Type B pancreatic cell (in vitro differentiated cells): ENCODE measurements around the gene SGMS1. TPM values are rescaled to one million over a fixed set of nuclear protein-coding genes. Genes with fewer than 3 reads are reported as not detected.

Experiments
- DNase-seq: peaks from one replicate; pipeline ENCODE4 v3.0.0; 2021; ENCODE audit warnings: mixed read lengths; ENCODE audit not compliant: unreplicated experiment; ENCODE audit errors: extremely low spot score
- H3K27ac Mint-ChIP-seq: 2 replicates; pipeline ENCODE4 v1.8.0; 2021; ENCODE audit warnings: mild to moderate bottlenecking, mixed read lengths
- H3K27me3 Mint-ChIP-seq: 2 replicates; pipeline ENCODE4 v1.8.0; 2021; ENCODE audit warnings: mixed read lengths
- H3K36me3 Mint-ChIP-seq: 2 replicates; pipeline ENCODE4 v1.8.0; 2021; ENCODE audit warnings: mixed read lengths
- H3K4me1 Mint-ChIP-seq: one replicate; pipeline ENCODE4 v1.8.0; 2021; ENCODE audit warnings: mixed read lengths; ENCODE audit not compliant: unreplicated experiment
- H3K4me3 Mint-ChIP-seq: 2 replicates; pipeline ENCODE4 v1.8.0; 2021; ENCODE audit warnings: mild to moderate bottlenecking, mixed read lengths
- H3K9me3 Mint-ChIP-seq: 2 replicates; pipeline ENCODE4 v1.8.0; 2021; ENCODE audit warnings: mixed read lengths
- CTCF ChIP-seq: fragments of 200-600 bp; sonication (generic); conservative IDR thresholded peaks from 2 replicates; pipeline ENCODE4 v1.5.0; 2021; ENCODE audit warnings: antibody characterized with exemption, mild to moderate bottlenecking
- total RNA-seq: library from RNA; stranded (reverse); gene quantifications from 2 replicates; pipeline ENCODE4 v1.2.1, GENCODE V29; 2021; ENCODE audit warnings: low replicate concordance

Gene SGMS1
- total RNA-seq, 1 donor from 2014 or later: 15.1 TPM

GRCh38 chr10:50545846-50546245 lies 77.9 kb downstream of the SGMS1 start:
- no peak for TF ChIP-seq CTCF
- Mint-ChIP-seq H3K27ac (no peak overlapping the region), H3K36me3 (peaks cover 4% of the 10 kb centered on the region), H3K27me3 (no peaks in the 10 kb centered on the region), H3K9me3 (no peaks in the 10 kb centered on the region), H3K4me3 (no peak overlapping the region), H3K4me1 (peaks cover 5% of the 10 kb centered on the region)
- DNase-seq: no peak

- no peak for DNase-seq
- no peaks in the 10 kb centered on the region for H3K4me1 Mint-ChIP-seq
- H3K27me3 Mint-ChIP-seq: no peaks in the 10 kb centered on the region
- H3K4me3 Mint-ChIP-seq: no peak overlapping the region
- H3K9me3 Mint-ChIP-seq: no peaks in the 10 kb centered on the region
- H3K27ac Mint-ChIP-seq: no peak overlapping the region
- H3K36me3 Mint-ChIP-seq: peaks cover 4% of the 10 kb centered on the region
- no peak for TF ChIP-seq CTCF
Observed at GRCh38 chr10:50544857-50545429, 78.8 kb downstream of the SGMS1 start.

GRCh38 chr10:50544095-50544856 lies 79.5 kb downstream of the SGMS1 start:
- TF ChIP-seq CTCF: no peak
- no peaks in the 10 kb centered on the region for H3K27me3 Mint-ChIP-seq
- peaks cover 4% of the 10 kb centered on the region for H3K36me3 Mint-ChIP-seq
- no peaks in the 10 kb centered on the region for H3K4me1 Mint-ChIP-seq
- H3K4me3 Mint-ChIP-seq: no peak overlapping the region
- no peaks in the 10 kb centered on the region for H3K9me3 Mint-ChIP-seq
- no peak for DNase-seq
- H3K27ac Mint-ChIP-seq: no peak overlapping the region

DNA sequence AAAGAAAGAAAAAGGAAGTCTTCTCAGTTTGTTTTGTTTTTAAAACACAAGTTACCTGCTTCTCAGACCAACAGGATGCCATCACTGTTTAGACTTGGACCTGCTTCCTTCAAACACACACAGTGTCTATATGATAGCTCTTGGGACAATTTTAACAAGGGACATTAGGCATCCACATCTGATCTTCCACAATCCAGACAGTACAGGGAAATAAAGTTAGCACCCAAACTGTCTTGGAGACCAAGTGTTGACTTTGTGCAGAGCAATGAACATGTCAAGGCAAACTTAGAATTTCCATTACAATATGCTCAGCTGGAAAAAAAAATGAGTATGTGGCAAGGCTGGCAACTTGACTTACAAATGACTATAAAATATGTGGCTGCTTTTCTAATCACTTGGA lies 80.9 kb downstream of the SGMS1 start:
- H3K4me1 Mint-ChIP-seq: peaks cover 4% of the 10 kb centered on the region
- no peak overlapping the region for H3K4me3 Mint-ChIP-seq
- no peaks in the 10 kb centered on the region for H3K9me3 Mint-ChIP-seq
- no peak for DNase-seq
- no peaks in the 10 kb centered on the region for H3K27me3 Mint-ChIP-seq
- no peak for TF ChIP-seq CTCF
- no peaks in the 10 kb centered on the region for H3K36me3 Mint-ChIP-seq
- no peak overlapping the region for H3K27ac Mint-ChIP-seq

- Mint-ChIP-seq H3K36me3 (no peaks in the 10 kb centered on the region), H3K4me1 (peaks cover 4% of the 10 kb centered on the region), H3K27me3 (no peaks in the 10 kb centered on the region), H3K9me3 (no peaks in the 10 kb centered on the region), H3K4me3 (no peak overlapping the region), H3K27ac (no peak overlapping the region)
- TF ChIP-seq CTCF: no peak
- DNase-seq: no peak
Observed at GRCh38 chr10:50541921-50542320, 81.8 kb downstream of the SGMS1 start.
